ENCODE measurements around the gene SP140L. TPM values are rescaled to one million over a fixed set of nuclear protein-coding genes. Genes with fewer than 3 reads are reported as not detected.
A peak's percentile ranks its signal among the peaks of the same experiment; 100 is the strongest.
"Not testable (repeated sequence)": the region's sequence is repeated elsewhere in the genome, so short reads cannot be mapped to it uniquely, and the experiment has no call there.

Gene SP140L
- total RNA-seq, 1 donor from 2014 or later: 27.2 TPM

DNA sequence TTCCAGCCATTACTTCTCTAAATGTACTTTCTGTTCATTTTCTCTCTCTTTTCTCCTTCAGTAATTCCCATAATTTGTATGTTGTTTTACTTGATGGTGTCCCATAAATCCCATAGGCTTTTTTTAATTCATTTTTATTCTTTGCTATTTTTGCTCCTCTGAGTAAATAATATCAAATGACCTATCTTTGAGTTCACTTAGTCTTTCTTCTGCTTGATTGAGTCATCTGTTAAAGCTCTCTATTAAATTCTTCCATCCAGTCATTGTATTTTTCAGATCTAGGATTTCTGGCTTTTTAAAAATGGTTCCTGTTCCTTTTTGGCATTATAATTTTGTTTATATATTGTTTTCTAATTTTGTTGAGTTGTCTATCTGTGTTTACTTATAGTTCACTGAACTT is 102.5 kb downstream of the SP140L start:
- no peaks in the 10 kb centered on the region for H3K27me3 ChIP-seq
- ATAC-seq (no peak), DNase-seq (no peak)
- peaks cover 10% of the 10 kb centered on the region for H3K36me3 ChIP-seq
- intact Hi-C loops (cut with DNase I): no loop called here
- H3K4me3 ChIP-seq: no peak overlapping the region
- peaks cover 36% of the 10 kb centered on the region for H3K4me1 ChIP-seq
- no peak for TF ChIP-seq CTCF (IDR thresholded peaks at IDR 0.05)
- H3K27ac ChIP-seq: no peak overlapping the region
- no peaks in the 10 kb centered on the region for H3K9me3 ChIP-seq

- Histone ChIP-seq H3K4me3 (no peak overlapping the region), H3K9me3 (no peaks in the 10 kb centered on the region), H3K27me3 (no peaks in the 10 kb centered on the region), H3K36me3 (peaks cover 12% of the 10 kb centered on the region), H3K4me1 (peaks cover 18% of the 10 kb centered on the region), H3K27ac (no peak overlapping the region)
- ATAC-seq (no peak), DNase-seq (no peak)
- TF ChIP-seq CTCF (IDR thresholded peaks at IDR 0.05): no peak
- intact Hi-C loops (cut with DNase I): no loop called here
Measured at GRCh38 chr2:230430957-230431910, 104.2 kb downstream of the SP140L start.

GRCh38 chr2:230434677-230435324 is 107.8 kb downstream of the SP140L start:
- H3K27ac ChIP-seq: no peak overlapping the region
- ATAC-seq: peak; percentile 53
- TF ChIP-seq CTCF (IDR thresholded peaks at IDR 0.05): no peak

GRCh38 chr2:230435431-230435830 is 108.4 kb downstream of the SP140L start:
- peaks cover 9% of the 10 kb centered on the region for H3K36me3 ChIP-seq
- H3K27me3 ChIP-seq: no peaks in the 10 kb centered on the region
- no peak overlapping the region for H3K27ac ChIP-seq
- ATAC-seq (no peak), DNase-seq (no peak)
- no peaks in the 10 kb centered on the region for H3K9me3 ChIP-seq
- TF ChIP-seq CTCF (IDR thresholded peaks at IDR 0.05): no peak
- intact Hi-C loops (cut with DNase I): no loop called here
- H3K4me3 ChIP-seq: no peak overlapping the region
- peaks cover 28% of the 10 kb centered on the region for H3K4me1 ChIP-seq

More at GRCh38 chr2:230434677-230435324, 107.8 kb downstream of the SP140L start:
- H3K9me3 ChIP-seq: no peaks in the 10 kb centered on the region
- no peak overlapping the region for H3K4me3 ChIP-seq
- H3K4me1 ChIP-seq: peaks cover 22% of the 10 kb centered on the region
- no peaks in the 10 kb centered on the region for H3K27me3 ChIP-seq
- DNase-seq: no peak
- H3K36me3 ChIP-seq: peaks cover 9% of the 10 kb centered on the region
- intact Hi-C loops (cut with DNase I): no loop called here

DNA sequence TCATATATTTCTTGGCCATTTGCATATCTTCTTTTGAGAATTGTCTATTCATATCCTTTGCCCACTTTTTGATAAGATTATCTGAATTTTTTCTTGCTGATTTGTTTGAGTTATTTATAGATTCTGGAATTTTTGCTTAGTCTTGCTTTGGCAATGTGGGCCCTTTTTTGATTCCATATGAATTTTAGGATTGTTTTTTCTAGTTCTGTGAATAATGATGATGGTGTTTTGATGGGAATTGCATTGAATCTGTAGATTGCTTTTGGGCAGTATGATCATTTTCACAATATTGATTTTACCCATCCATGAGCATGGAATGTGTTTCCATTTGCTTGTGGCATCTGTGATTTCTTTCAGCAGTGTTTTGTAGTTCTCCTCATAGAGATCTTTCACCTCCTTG is 112.1 kb downstream of the SP140L start:
- H3K27ac ChIP-seq; H3K9me3 ChIP-seq; intact Hi-C loops (cut with DNase I); DNase-seq; H3K4me3 ChIP-seq; ATAC-seq; H3K27me3 ChIP-seq: not testable (repeated sequence)
- H3K4me1 ChIP-seq: peaks cover 34% of the 10 kb centered on the region
- peaks cover 26% of the 10 kb centered on the region for H3K36me3 ChIP-seq

- DNase-seq: no peak
- Histone ChIP-seq H3K9me3 (no peaks in the 10 kb centered on the region), H3K36me3 (peaks cover 31% of the 10 kb centered on the region), H3K27ac (no peak overlapping the region), H3K27me3 (no peaks in the 10 kb centered on the region), H3K4me3 (no peak overlapping the region), H3K4me1 (peaks cover 34% of the 10 kb centered on the region)
- intact Hi-C loops (cut with DNase I): no loop called here
- no peak for TF ChIP-seq CTCF (IDR thresholded peaks at IDR 0.05)
- no peak for ATAC-seq
Measured at GRCh38 chr2:230439590-230439989, 112.6 kb downstream of the SP140L start.
